Smooth muscle cell (in vitro differentiated cells): Measurements from ENCODE around the gene LEMD3. TPM values are rescaled to one million over a fixed set of nuclear protein-coding genes. Genes with fewer than 3 reads are reported as not detected.

Experiments used
- DNase-seq: peaks from one replicate; lab custom pipeline; 2025; ENCODE audit not compliant: unreplicated experiment; lab: John Stamatoyannopoulos, UW
- H2AFZ ChIP-seq: fragments of 200-600 bp; sonication (generic); 2 replicates; pipeline ENCODE4 v1.6.0; 2016; ENCODE audit warnings: antibody characterized with exemption, low read depth, mild to moderate bottlenecking
- H3F3A ChIP-seq: fragments of 200-600 bp; sonication (generic); 2 replicates; pipeline ENCODE4 v1.6.0; 2017; ENCODE audit warnings: antibody characterized with exemption, low read depth
- H3K27ac ChIP-seq: fragments of 200-600 bp; sonication (generic); 2 replicates; pipeline ENCODE4 v1.5.1; 2016; ENCODE audit warnings: low read depth, mild to moderate bottlenecking
- H3K27me3 ChIP-seq: fragments of 200-600 bp; sonication (generic); 2 replicates; pipeline ENCODE4 v1.6.1; 2016; ENCODE audit warnings: low read depth, mild to moderate bottlenecking
- H3K36me3 ChIP-seq: fragments of 200-600 bp; sonication (generic); 2 replicates; pipeline ENCODE4 v1.5.1; 2016; ENCODE audit warnings: low read depth
- H3K4me1 ChIP-seq: fragments of 200-600 bp; sonication (generic); 2 replicates; pipeline ENCODE4 v1.5.1; 2016; ENCODE audit warnings: low read depth
- H3K4me2 ChIP-seq: fragments of 200-600 bp; sonication (generic); 2 replicates; pipeline ENCODE4 v1.6.0; 2016; ENCODE audit warnings: mild to moderate bottlenecking
- H3K4me3 ChIP-seq: fragments of 200-600 bp; sonication (generic); 2 replicates; pipeline ENCODE4 v1.5.1; 2016; ENCODE audit warnings: mild to moderate bottlenecking
- H3K79me2 ChIP-seq: fragments of 200-600 bp; sonication (generic); 2 replicates; pipeline ENCODE4 v1.6.0; 2016; ENCODE audit warnings: low read depth, mild to moderate bottlenecking
- H3K9ac ChIP-seq: fragments of 200-600 bp; sonication (generic); 2 replicates; pipeline ENCODE4 v1.6.0; 2016; ENCODE audit warnings: low read depth
- H3K9me3 ChIP-seq: fragments of 200-600 bp; sonication (generic); replicated peaks from 2 replicates; pipeline ENCODE4 v1.5.1; 2016; ENCODE audit warnings: low read depth
- H4K20me1 ChIP-seq: fragments of 200-600 bp; sonication (generic); 2 replicates; pipeline ENCODE4 v1.6.0; 2016; ENCODE audit warnings: low read depth
- CTCF ChIP-seq: fragments of 200-600 bp; sonication (generic); IDR thresholded peaks from 2 replicates; pipeline ENCODE4 v1.5.1; 2017; ENCODE audit warnings: borderline replicate concordance, mild to moderate bottlenecking, antibody characterized with exemption; ENCODE audit not compliant: insufficient read depth, poor library complexity, severe bottlenecking
- WGBS: methylation state at CpG from one replicate; pipeline ENCODE4 v1.1.7; 2016; ENCODE audit warnings: low lambda C conversion rate; 5-methylcytosine and 5-hydroxymethylcytosine counted together
- polyA plus RNA-seq: library from polyadenylated mRNA; unstranded; fragments of >200 nt; fragmentation: Nextera tagmentation; extraction: Ambion mirVana; gene quantifications from 2 replicates; pipeline ENCODE4 v1.2.1, GENCODE V29; 2016
- total RNA-seq: library from RNA; depleted of rRNA; stranded (reverse); fragments of >200 nt; gene quantifications from 2 replicates; pipeline ENCODE4 v1.2.3, GENCODE V29; 2014

Gene LEMD3
- total and polyA plus RNA-seq, 2 experiments from 2014 or later, result 14.8 to 55.1 TPM

GRCh38 chr12:65208125-65208524 is 38.7 kb downstream of the LEMD3 start:
- H3K9ac ChIP-seq, result no peak overlapping the region
- H3K79me2 ChIP-seq, result peaks cover 74% of the 10 kb centered on the region
- no peak for TF ChIP-seq CTCF
- no peak overlapping the region for H3K4me3 ChIP-seq
- peaks cover 98% of the 10 kb centered on the region for H4K20me1 ChIP-seq
- H3F3A ChIP-seq, result no peaks in the 10 kb centered on the region
- DNase-seq, result no peak
- no peaks in the 10 kb centered on the region for H3K4me1 ChIP-seq
- H3K4me2 ChIP-seq, result no peak overlapping the region
- no peaks in the 10 kb centered on the region for H3K9me3 ChIP-seq
- WGBS, result 75% methylated on average over 2 of the region's 2 CpGs
- no peak overlapping the region for H2AFZ ChIP-seq
- H3K27me3 ChIP-seq, result no peaks in the 10 kb centered on the region
- no peak overlapping the region for H3K27ac ChIP-seq
- no peaks in the 10 kb centered on the region for H3K36me3 ChIP-seq

- H3F3A ChIP-seq, result peaks cover 5% of the 10 kb centered on the region
- no peak overlapping the region for H3K27ac ChIP-seq
- peaks cover 65% of the 10 kb centered on the region for H3K79me2 ChIP-seq
- no peak overlapping the region for H2AFZ ChIP-seq
- H3K9me3 ChIP-seq, result no peaks in the 10 kb centered on the region
- H3K4me1 ChIP-seq, result no peaks in the 10 kb centered on the region
- H3K4me2 ChIP-seq, result no peak overlapping the region
- H3K4me3 ChIP-seq, result no peak overlapping the region
- DNase-seq, result no peak
- no peaks in the 10 kb centered on the region for H3K36me3 ChIP-seq
- no peak overlapping the region for H3K9ac ChIP-seq
- WGBS, result 89% methylated on average over 3 of the region's 3 CpGs
- no peaks in the 10 kb centered on the region for H3K27me3 ChIP-seq
- peaks cover 98% of the 10 kb centered on the region for H4K20me1 ChIP-seq
- no peak for TF ChIP-seq CTCF
Observed at GRCh38 chr12:65208964-65209654, 39.7 kb downstream of the LEMD3 start.

GRCh38 chr12:65209655-65210043 is 40.3 kb downstream of the LEMD3 start:
- H3K4me2 ChIP-seq, result no peak overlapping the region
- H3K27me3 ChIP-seq, result no peaks in the 10 kb centered on the region
- no peak overlapping the region for H3K9ac ChIP-seq
- no peak for TF ChIP-seq CTCF
- DNase-seq, result no peak
- no peaks in the 10 kb centered on the region for H3K9me3 ChIP-seq
- peaks cover 59% of the 10 kb centered on the region for H3K79me2 ChIP-seq
- no peak overlapping the region for H3K4me3 ChIP-seq
- H3K27ac ChIP-seq, result no peak overlapping the region
- no peak overlapping the region for H2AFZ ChIP-seq
- H3K36me3 ChIP-seq, result no peaks in the 10 kb centered on the region
- H3F3A ChIP-seq, result peaks cover 5% of the 10 kb centered on the region
- no peaks in the 10 kb centered on the region for H3K4me1 ChIP-seq
- 63% methylated on average over 2 of the region's 2 CpGs for WGBS
- H4K20me1 ChIP-seq, result peaks cover 92% of the 10 kb centered on the region

GRCh38 chr12:65217086-65217485 is 47.7 kb downstream of the LEMD3 start:
- H3K9ac ChIP-seq, result no peak overlapping the region
- no peaks in the 10 kb centered on the region for H3K4me1 ChIP-seq
- H3K27me3 ChIP-seq, result no peaks in the 10 kb centered on the region
- H2AFZ ChIP-seq, result no peak overlapping the region
- peaks cover 19% of the 10 kb centered on the region for H3K9me3 ChIP-seq
- H3K4me3 ChIP-seq, result no peak overlapping the region
- H3K79me2 ChIP-seq, result peaks cover 30% of the 10 kb centered on the region
- H3K4me2 ChIP-seq, result no peak overlapping the region
- TF ChIP-seq CTCF, result no peak
- H4K20me1 ChIP-seq, result peaks cover 28% of the 10 kb centered on the region
- no peak for DNase-seq
- peaks cover 36% of the 10 kb centered on the region for H3K36me3 ChIP-seq
- no peak overlapping the region for H3K27ac ChIP-seq
- peaks cover 5% of the 10 kb centered on the region for H3F3A ChIP-seq
